A673 (cell line): Measurements from ENCODE around the gene DLEC1. TPM values are rescaled to one million over a fixed set of nuclear protein-coding genes. Genes with fewer than 3 reads are reported as not detected.

Experiments
- BruUV-seq: library from RNA; stranded (reverse); fragments of 400-500 nt; replicated peaks from 2 replicates; lab custom pipeline; 2021; lab: Mats Ljungman, UMichigan
- CTCF ChIA-PET: fragments of 300-600 bp; sonication (Branson Sonifier 250); formaldehyde crosslinking; loops from one replicate; lab custom pipeline; 2022; ENCODE audit warnings: antibody characterized with exemption; lab: Charles Lee
- POLR2A ChIA-PET: fragments of 300-600 bp; sonication (Branson Sonifier 250); formaldehyde crosslinking; loops from one replicate; lab custom pipeline; 2022; ENCODE audit warnings: antibody characterized with exemption; ENCODE audit not compliant: low non-redundant PET; lab: Charles Lee
- DNase-seq: peaks from one replicate; pipeline ENCODE4 v3.0.0-alpha.2; 2015; ENCODE audit warnings: low spot score
- H3K27ac ChIP-seq: fragments of 200-600 bp; sonication (generic); 2 replicates; pipeline ENCODE4 v1.5.1; 2016; ENCODE audit warnings: mixed run types, low read depth, mild to moderate bottlenecking, mixed read lengths, antibody characterized with exemption, low read length; ENCODE audit not compliant: poor library complexity, severe bottlenecking
- H3K27me3 ChIP-seq: fragments of 200-600 bp; sonication (generic); replicated peaks from 2 replicates; pipeline ENCODE4 v1.6.1; 2017; ENCODE audit warnings: mixed run types, low read depth, mild to moderate bottlenecking, mixed read lengths, antibody characterized with exemption, low read length; ENCODE audit not compliant: insufficient read depth, poor library complexity
- H3K36me3 ChIP-seq: fragments of 200-600 bp; sonication (generic); 2 replicates; pipeline ENCODE4 v1.6.1; 2016; ENCODE audit warnings: mixed run types, mild to moderate bottlenecking, mixed read lengths, antibody characterized with exemption, low read length; ENCODE audit not compliant: insufficient read depth, poor library complexity, severe bottlenecking
- H3K4me1 ChIP-seq: fragments of 200-600 bp; sonication (generic); 2 replicates; pipeline ENCODE4 v1.6.1; 2017; ENCODE audit warnings: mixed run types, mild to moderate bottlenecking, mixed read lengths, antibody characterized with exemption, low read length; ENCODE audit not compliant: insufficient read depth, poor library complexity, severe bottlenecking
- H3K4me3 ChIP-seq: fragments of 200-600 bp; sonication (generic); 2 replicates; pipeline ENCODE4 v1.5.1; 2016; ENCODE audit warnings: low read depth, mixed run types, mild to moderate bottlenecking, mixed read lengths, low read length; ENCODE audit not compliant: poor library complexity, severe bottlenecking
- H3K9me3 ChIP-seq: fragments of 200-600 bp; sonication (generic); 2 replicates; pipeline ENCODE4 v1.6.1; 2016; ENCODE audit warnings: mixed run types, low read depth, mild to moderate bottlenecking, mixed read lengths, antibody characterized with exemption, low read length; ENCODE audit not compliant: poor library complexity, severe bottlenecking
- CTCF ChIP-seq: fragments of 300-800, 200-600 bp; sonication (generic); conservative IDR thresholded peaks from 2 replicates; pipeline ENCODE4 v1.5.1; 2017; ENCODE audit warnings: low read depth, mild to moderate bottlenecking, antibody characterized with exemption, low read length, moderate library complexity, mixed read lengths
- EZH2 ChIP-seq: fragments of 200-600 bp; sonication (generic); IDR thresholded peaks from 2 replicates; pipeline ENCODE4 v1.6.1; 2017; ENCODE audit warnings: borderline replicate concordance, low read depth, mild to moderate bottlenecking, mixed read lengths, antibody characterized with exemption, low read length; ENCODE audit not compliant: poor library complexity, severe bottlenecking
- intact Hi-C: fragments of 100-400 bp; cut with micrococcal nuclease; formaldehyde crosslinking; loops from one replicate; pipeline ENCODE4 v1.10.0; 2022; ENCODE audit not compliant: unreplicated experiment
- total RNA-seq: library from RNA; stranded (reverse); gene quantifications from 2 replicates; pipeline ENCODE4 v1.2.3, GENCODE V29; 2021

DLEC1 gene
- total RNA-seq, 1 experiment from 2014 or later = not detected

DNA sequence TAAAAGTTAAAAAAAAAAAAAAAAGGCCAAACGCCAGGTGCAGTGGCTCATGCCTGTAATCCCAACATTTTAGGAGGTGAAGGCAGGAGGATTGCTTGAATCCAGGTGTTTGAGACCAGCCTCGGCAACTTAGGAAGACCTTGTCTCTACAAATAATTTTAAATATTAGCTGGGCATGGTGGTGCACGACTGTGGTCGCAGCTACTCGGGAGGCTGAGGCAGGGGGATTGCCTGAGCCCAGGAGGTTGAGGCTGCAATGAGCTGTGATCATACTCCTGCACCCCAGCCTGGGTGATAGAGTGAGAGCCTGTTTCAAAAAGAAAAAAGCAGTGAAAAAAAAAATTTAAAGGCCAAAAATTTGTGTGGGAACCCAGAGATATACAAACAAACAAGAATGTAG is 2.7 kb upstream of the DLEC1 start:
- TF ChIP-seq EZH2 (no peak), CTCF (no peak)
- Histone ChIP-seq H3K27ac (no peak overlapping the region), H3K36me3 (no peaks in the 10 kb centered on the region), H3K9me3 (no peaks in the 10 kb centered on the region), H3K4me1 (no peaks in the 10 kb centered on the region), H3K27me3 (no peaks in the 10 kb centered on the region), H3K4me3 (no peak overlapping the region)
- intact Hi-C loops = no loop called here
- DNase-seq = no peak
- no TSS peak for BruUV-seq
- ChIA-PET CTCF (no interaction called here), POLR2A (no interaction called here)

GRCh38 chr3:38036906-38037305 is 2.1 kb upstream of the DLEC1 start:
- intact Hi-C loops = no loop called here
- DNase-seq = no peak
- H3K4me3 ChIP-seq = no peak overlapping the region
- no peak for TF ChIP-seq EZH2
- TF ChIP-seq CTCF = no peak
- BruUV-seq = no TSS peak
- ChIA-PET POLR2A (no interaction called here), CTCF (no interaction called here)
- no peaks in the 10 kb centered on the region for H3K4me1 ChIP-seq
- H3K36me3 ChIP-seq = no peaks in the 10 kb centered on the region
- H3K27ac ChIP-seq = no peak overlapping the region
- H3K9me3 ChIP-seq = no peaks in the 10 kb centered on the region
- no peaks in the 10 kb centered on the region for H3K27me3 ChIP-seq

GRCh38 chr3:38038447-38038911 is 529 bp upstream of the DLEC1 start:
- TF ChIP-seq EZH2 = no peak
- no peak for TF ChIP-seq CTCF
- POLR2A ChIA-PET = no interaction called here
- Histone ChIP-seq H3K4me1 (no peaks in the 10 kb centered on the region), H3K9me3 (no peaks in the 10 kb centered on the region), H3K4me3 (no peak overlapping the region), H3K27ac (no peak overlapping the region), H3K27me3 (no peaks in the 10 kb centered on the region), H3K36me3 (no peaks in the 10 kb centered on the region)
- intact Hi-C loops = no loop called here
- no TSS peak for BruUV-seq
- DNase-seq = no peak
- CTCF ChIA-PET = no interaction called here
